Ramos (cell line): ENCODE data around the gene NBL1.

Experiments
- in situ Hi-C: fragments of 300-500 bp; cut with MboI; formaldehyde crosslinking; loops from one replicate; pipeline ENCODE4 v1.14.3; 2022; ENCODE audit warnings: low sequenced_read_pairs; ENCODE audit not compliant: unreplicated experiment

Gene NBL1

GRCh38 chr1:19643602-19644394 lies at the start of gene NBL1:
NBL1 (plus strand) TSS chr1:19644311; CDS start chr1:19655031, 10,720 bp downstream.
- in situ Hi-C loops = no loop called here

- in situ Hi-C loops = no loop called here
These were observed 47.9 kb upstream of the NBL1 start for GRCh38 chr1:19596065-19596713.

GRCh38 chr1:19596714-19597495 lies 47.2 kb upstream of the NBL1 start:
- in situ Hi-C loops = no loop called here

- in situ Hi-C loops = no loop called here
These were observed 46.4 kb upstream of the NBL1 start for GRCh38 chr1:19597496-19598309.

- in situ Hi-C loops = no loop called here
These were observed 44.3 kb upstream of the NBL1 start for GRCh38 chr1:19599810-19600209.

- in situ Hi-C loops = no loop called here
These were observed 41.6 kb upstream of the NBL1 start for GRCh38 chr1:19602486-19602885.

- in situ Hi-C loops = no loop called here
These were observed 38.1 kb upstream of the NBL1 start for GRCh38 chr1:19605967-19606366.

- in situ Hi-C loops = no loop called here
These were observed 37.1 kb upstream of the NBL1 start for GRCh38 chr1:19606817-19607642.

GRCh38 chr1:19608232-19608631 lies 35.9 kb upstream of the NBL1 start:
- in situ Hi-C loops = no loop called here

GRCh38 chr1:19610282-19610981 lies 33.7 kb upstream of the NBL1 start:
- in situ Hi-C loops = no loop called here

- in situ Hi-C loops = no loop called here
These were observed 31.6 kb upstream of the NBL1 start for GRCh38 chr1:19612530-19612929.

- in situ Hi-C loops = no loop called here
These were observed 30.9 kb upstream of the NBL1 start for GRCh38 chr1:19613171-19613703.

- in situ Hi-C loops = no loop called here
These were observed 28.7 kb upstream of the NBL1 start for GRCh38 chr1:19615438-19615837.

GRCh38 chr1:19616489-19616888 lies 27.6 kb upstream of the NBL1 start:
- in situ Hi-C loops = no loop called here

GRCh38 chr1:19617376-19617775 lies 26.7 kb upstream of the NBL1 start:
- in situ Hi-C loops = no loop called here

GRCh38 chr1:19618428-19618827 lies 25.7 kb upstream of the NBL1 start:
- in situ Hi-C loops = no loop called here

- in situ Hi-C loops = no loop called here
These were observed 24.3 kb upstream of the NBL1 start for GRCh38 chr1:19619697-19620384.

- in situ Hi-C loops = no loop called here
These were observed 23.3 kb upstream of the NBL1 start for GRCh38 chr1:19620786-19621185.
